GDM1 (cell line): ENCODE results near the gene SIX2.

Experiments
- DNase-seq: peaks from one replicate; lab custom pipeline; 2025; lab: John Stamatoyannopoulos, UW

SIX2 gene

GRCh38 chr2:44965684-44966083 lies 43.6 kb downstream of the SIX2 start:
- no peak for DNase-seq

GRCh38 chr2:44964752-44965236 lies 44.5 kb downstream of the SIX2 start:
- DNase-seq = no peak

GRCh38 chr2:44962176-44962695 lies 47.0 kb downstream of the SIX2 start:
- no peak for DNase-seq

GRCh38 chr2:44960871-44961270 lies 48.4 kb downstream of the SIX2 start:
- DNase-seq = no peak

GRCh38 chr2:44959855-44960254 lies 49.4 kb downstream of the SIX2 start:
- DNase-seq = no peak

GRCh38 chr2:44957656-44958327 lies 51.5 kb downstream of the SIX2 start:
- no peak for DNase-seq

- DNase-seq = no peak
Measured at GRCh38 chr2:44956843-44957242, 52.4 kb downstream of the SIX2 start.

GRCh38 chr2:44955593-44956392 lies 53.5 kb downstream of the SIX2 start:
- peak; percentile 38 for DNase-seq
